ENCODE data around the gene C2orf68.

GRCh38 chr2:85600951-85601770, 10.7 kb downstream of the C2orf68 start:
- TF ChIP-seq, protein P1, sequence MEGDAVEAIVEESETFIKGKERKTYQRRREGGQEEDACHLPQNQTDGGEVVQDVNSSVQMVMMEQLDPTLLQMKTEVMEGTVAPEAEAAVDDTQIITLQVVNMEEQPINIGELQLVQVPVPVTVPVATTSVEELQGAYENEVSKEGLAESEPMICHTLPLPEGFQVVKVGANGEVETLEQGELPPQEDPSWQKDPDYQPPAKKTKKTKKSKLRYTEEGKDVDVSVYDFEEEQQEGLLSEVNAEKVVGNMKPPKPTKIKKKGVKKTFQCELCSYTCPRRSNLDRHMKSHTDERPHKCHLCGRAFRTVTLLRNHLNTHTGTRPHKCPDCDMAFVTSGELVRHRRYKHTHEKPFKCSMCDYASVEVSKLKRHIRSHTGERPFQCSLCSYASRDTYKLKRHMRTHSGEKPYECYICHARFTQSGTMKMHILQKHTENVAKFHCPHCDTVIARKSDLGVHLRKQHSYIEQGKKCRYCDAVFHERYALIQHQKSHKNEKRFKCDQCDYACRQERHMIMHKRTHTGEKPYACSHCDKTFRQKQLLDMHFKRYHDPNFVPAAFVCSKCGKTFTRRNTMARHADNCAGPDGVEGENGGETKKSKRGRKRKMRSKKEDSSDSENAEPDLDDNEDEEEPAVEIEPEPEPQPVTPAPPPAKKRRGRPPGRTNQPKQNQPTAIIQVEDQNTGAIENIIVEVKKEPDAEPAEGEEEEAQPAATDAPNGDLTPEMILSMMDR (IDR thresholded peaks at IDR 0.05), result no peak
- TF ChIP-seq POLR2A (IDR thresholded peaks at IDR 0.05), result no peak

Measured in right lobe of liver (tissue), 4 donors.